HUES6 (cell line): Measurements from ENCODE around the gene SLX4IP.
"Not testable (repeated sequence)": the region's sequence is repeated elsewhere in the genome, so short reads cannot be mapped to it uniquely, and the experiment has no call there.

Experiments
- H3K27ac ChIP-seq: 2 replicates; pipeline ENCODE4 v1.7.0; 2013; ENCODE audit warnings: low read depth, mild to moderate bottlenecking, low read length, inconsistent platforms
- H3K27me3 ChIP-seq: 2 replicates; pipeline ENCODE4 v1.6.1; 2013; ENCODE audit warnings: low read length; ENCODE audit not compliant: control insufficient read depth, insufficient read depth
- H3K36me3 ChIP-seq: 2 replicates; pipeline ENCODE4 v1.6.1; 2013; ENCODE audit warnings: low read length; ENCODE audit not compliant: control insufficient read depth, insufficient read depth
- H3K4me1 ChIP-seq: 2 replicates; pipeline ENCODE4 v1.6.1; 2013; ENCODE audit warnings: low read length; ENCODE audit not compliant: control insufficient read depth, insufficient read depth
- H3K4me3 ChIP-seq: 2 replicates; pipeline ENCODE4 v1.5.1; 2013; ENCODE audit warnings: low read depth, low read length
- H3K9ac ChIP-seq: one replicate; pipeline ENCODE4 v1.6.1; 2013; ENCODE audit warnings: mild to moderate bottlenecking, low read length
- H3K9me3 ChIP-seq: 2 replicates; pipeline ENCODE4 v1.6.1; 2013; ENCODE audit warnings: low read depth, low read length; ENCODE audit not compliant: control insufficient read depth, insufficient read depth

SLX4IP gene

GRCh38 chr20:10434832-10435812 is at the start of gene SLX4IP:
Gene SLX4IP (plus strand): TSS chr20:10435305. CDS start chr20:10458205, 22,900 bp downstream.
- Histone ChIP-seq H3K9me3 (no peaks in the 10 kb centered on the region), H3K36me3 (no peaks in the 10 kb centered on the region; the same call in 1 of the 2 replicates), H3K27me3 (no peaks in the 10 kb centered on the region), H3K4me1 (peaks cover 20% of the 10 kb centered on the region), H3K27ac (peak within 1 kb of the TSS; percentile 85; the same call in 1 of the 2 replicates), H3K9ac (peak within 1 kb of the TSS; percentile 96), H3K4me3 (peak within 1 kb of the TSS; percentile 93)

GRCh38 chr20:10385850-10386544 is 49.1 kb upstream of the SLX4IP start:
- H3K36me3 ChIP-seq, result no peaks in the 10 kb centered on the region
- H3K27me3 ChIP-seq, result no peaks in the 10 kb centered on the region
- H3K9me3 ChIP-seq, result 0 out of 2 replicates have a peak, but pooled peaks cover 5% of the 10 kb centered on the region
- no peak overlapping the region for H3K27ac ChIP-seq
- H3K4me3 ChIP-seq, result no peak overlapping the region
- H3K4me1 ChIP-seq, result no peaks in the 10 kb centered on the region
- no peak overlapping the region for H3K9ac ChIP-seq

- no peaks in the 10 kb centered on the region for H3K36me3 ChIP-seq
- H3K9me3 ChIP-seq, result 0 out of 2 replicates have a peak, but pooled peaks cover 8% of the 10 kb centered on the region
- H3K4me3 ChIP-seq, result no peak overlapping the region
- H3K27ac ChIP-seq, result no peak overlapping the region
- no peaks in the 10 kb centered on the region for H3K4me1 ChIP-seq
- no peak overlapping the region for H3K9ac ChIP-seq
- no peaks in the 10 kb centered on the region for H3K27me3 ChIP-seq
Measured at GRCh38 chr20:10387686-10388085, 47.4 kb upstream of the SLX4IP start.

GRCh38 chr20:10388597-10388996 is 46.5 kb upstream of the SLX4IP start:
- H3K4me3 ChIP-seq, result no peak overlapping the region
- 0 out of 2 replicates have a peak, but pooled peaks cover 8% of the 10 kb centered on the region for H3K9me3 ChIP-seq
- H3K27ac ChIP-seq, result no peak overlapping the region
- H3K27me3 ChIP-seq, result no peaks in the 10 kb centered on the region
- H3K4me1 ChIP-seq, result no peaks in the 10 kb centered on the region
- H3K36me3 ChIP-seq, result no peaks in the 10 kb centered on the region
- H3K9ac ChIP-seq, result no peak overlapping the region

GRCh38 chr20:10390709-10391108 is 44.4 kb upstream of the SLX4IP start:
- Histone ChIP-seq H3K4me1 (no peaks in the 10 kb centered on the region), H3K27me3 (no peaks in the 10 kb centered on the region), H3K36me3 (no peaks in the 10 kb centered on the region), H3K27ac (no peak overlapping the region), H3K9ac (no peak overlapping the region), H3K9me3 (0 out of 2 replicates have a peak, but pooled peaks cover 9% of the 10 kb centered on the region), H3K4me3 (no peak overlapping the region)

- H3K27me3 ChIP-seq, H3K9me3 ChIP-seq, H3K36me3 ChIP-seq, H3K9ac ChIP-seq, H3K27ac ChIP-seq, H3K4me1 ChIP-seq, H3K4me3 ChIP-seq: not testable (repeated sequence)
Measured at GRCh38 chr20:10394752-10395151, 40.4 kb upstream of the SLX4IP start.

- Histone ChIP-seq H3K27me3 (no peaks in the 10 kb centered on the region), H3K9ac (no peak overlapping the region), H3K4me1 (no peaks in the 10 kb centered on the region), H3K27ac (no peak overlapping the region), H3K36me3 (no peaks in the 10 kb centered on the region), H3K4me3 (no peak overlapping the region), H3K9me3 (0 out of 2 replicates have a peak, but pooled peaks cover 2% of the 10 kb centered on the region)
Measured at GRCh38 chr20:10398834-10399369, 36.2 kb upstream of the SLX4IP start.

GRCh38 chr20:10402938-10403608 is 32.0 kb upstream of the SLX4IP start:
- Histone ChIP-seq H3K4me1 (no peaks in the 10 kb centered on the region), H3K27me3 (no peaks in the 10 kb centered on the region), H3K4me3 (no peak overlapping the region), H3K9me3 (no peaks in the 10 kb centered on the region), H3K9ac (no peak overlapping the region), H3K27ac (no peak overlapping the region), H3K36me3 (peaks cover 20% of the 10 kb centered on the region)

GRCh38 chr20:10404023-10404628 is 31.0 kb upstream of the SLX4IP start:
- H3K36me3 ChIP-seq, result peaks cover 20% of the 10 kb centered on the region
- no peaks in the 10 kb centered on the region for H3K27me3 ChIP-seq
- H3K27ac ChIP-seq, result no peak overlapping the region
- no peaks in the 10 kb centered on the region for H3K4me1 ChIP-seq
- H3K9ac ChIP-seq, result no peak overlapping the region
- no peaks in the 10 kb centered on the region for H3K9me3 ChIP-seq
- no peak overlapping the region for H3K4me3 ChIP-seq

GRCh38 chr20:10404959-10405530 is 30.1 kb upstream of the SLX4IP start:
- peaks cover 20% of the 10 kb centered on the region for H3K36me3 ChIP-seq
- no peak overlapping the region for H3K27ac ChIP-seq
- H3K9ac ChIP-seq, result no peak overlapping the region
- H3K9me3 ChIP-seq, result no peaks in the 10 kb centered on the region
- H3K4me3 ChIP-seq, result no peak overlapping the region
- H3K27me3 ChIP-seq, result no peaks in the 10 kb centered on the region
- H3K4me1 ChIP-seq, result no peaks in the 10 kb centered on the region
